ENCODE results near the gene SMC5. TPM values are rescaled to one million over a fixed set of nuclear protein-coding genes. Genes with fewer than 3 reads are reported as not detected.

The SMC5 gene
- total RNA-seq, 1 donor = 28.6 TPM

DNA sequence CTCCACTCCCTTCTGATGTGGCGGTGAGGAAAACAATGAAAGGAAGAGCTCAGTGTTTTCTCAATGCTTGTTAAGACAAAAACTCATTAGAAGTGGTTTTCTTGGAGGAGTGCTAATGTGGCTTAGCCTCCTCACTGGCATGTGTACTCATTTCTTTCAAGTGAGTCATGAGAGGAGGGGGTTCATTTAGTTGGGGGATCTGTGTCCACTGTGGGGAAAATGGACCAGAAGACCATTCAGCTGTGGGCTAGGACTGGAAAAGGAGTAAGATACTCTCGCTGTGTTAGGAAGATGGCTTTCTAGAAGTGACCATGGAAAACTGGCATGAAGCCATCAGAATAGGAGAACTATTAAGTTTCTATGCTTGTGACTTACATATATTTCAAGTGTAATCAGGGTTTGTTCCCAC lies 132.2 kb downstream of the SMC5 start:
- TF ChIP-seq, protein P1, sequence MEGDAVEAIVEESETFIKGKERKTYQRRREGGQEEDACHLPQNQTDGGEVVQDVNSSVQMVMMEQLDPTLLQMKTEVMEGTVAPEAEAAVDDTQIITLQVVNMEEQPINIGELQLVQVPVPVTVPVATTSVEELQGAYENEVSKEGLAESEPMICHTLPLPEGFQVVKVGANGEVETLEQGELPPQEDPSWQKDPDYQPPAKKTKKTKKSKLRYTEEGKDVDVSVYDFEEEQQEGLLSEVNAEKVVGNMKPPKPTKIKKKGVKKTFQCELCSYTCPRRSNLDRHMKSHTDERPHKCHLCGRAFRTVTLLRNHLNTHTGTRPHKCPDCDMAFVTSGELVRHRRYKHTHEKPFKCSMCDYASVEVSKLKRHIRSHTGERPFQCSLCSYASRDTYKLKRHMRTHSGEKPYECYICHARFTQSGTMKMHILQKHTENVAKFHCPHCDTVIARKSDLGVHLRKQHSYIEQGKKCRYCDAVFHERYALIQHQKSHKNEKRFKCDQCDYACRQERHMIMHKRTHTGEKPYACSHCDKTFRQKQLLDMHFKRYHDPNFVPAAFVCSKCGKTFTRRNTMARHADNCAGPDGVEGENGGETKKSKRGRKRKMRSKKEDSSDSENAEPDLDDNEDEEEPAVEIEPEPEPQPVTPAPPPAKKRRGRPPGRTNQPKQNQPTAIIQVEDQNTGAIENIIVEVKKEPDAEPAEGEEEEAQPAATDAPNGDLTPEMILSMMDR (IDR thresholded peaks at IDR 0.05; ENCODE audit: extremely low read depth, low read depth, low read length) = no peak
- Histone ChIP-seq H3K36me3 (ENCODE audit: insufficient read depth, low read length) (peaks cover 10% of the 10 kb centered on the region), H3K27me3 (ENCODE audit: insufficient read depth, low read length) (no peaks in the 10 kb centered on the region), H2AFZ (ENCODE audit: low read length) (no peak overlapping the region), H3K4me1 (ENCODE audit: insufficient read depth, low read length) (peaks cover 13% of the 10 kb centered on the region), H3K9me3 (ENCODE audit: low read depth, low read length) (no peaks in the 10 kb centered on the region), H3K4me2 (ENCODE audit: insufficient read depth, low read length) (peak overlapping the region; percentile 11), H3K79me2 (ENCODE audit: insufficient read depth, low read length) (peaks cover 91% of the 10 kb centered on the region), H3K4me3 (ENCODE audit: insufficient read depth, low read length) (no peak overlapping the region), H3K27ac (ENCODE audit: low read depth, low read length) (no peak overlapping the region), H4K20me1 (ENCODE audit: insufficient read depth, low read length) (peaks cover 91% of the 10 kb centered on the region)
- DNase-seq (ENCODE audit: insufficient read length, low spot score, missing footprints) = no peak

GRCh38 chr9:70392189-70392588 lies 133.4 kb downstream of the SMC5 start:
- Histone ChIP-seq H3K27me3 (ENCODE audit: insufficient read depth, low read length) (no peaks in the 10 kb centered on the region), H3K4me1 (ENCODE audit: insufficient read depth, low read length) (peaks cover 13% of the 10 kb centered on the region), H3K36me3 (ENCODE audit: insufficient read depth, low read length) (peaks cover 4% of the 10 kb centered on the region), H3K4me3 (ENCODE audit: insufficient read depth, low read length) (no peak overlapping the region), H3K27ac (ENCODE audit: low read depth, low read length) (no peak overlapping the region), H4K20me1 (ENCODE audit: insufficient read depth, low read length) (peaks cover 94% of the 10 kb centered on the region), H2AFZ (ENCODE audit: low read length) (no peak overlapping the region), H3K4me2 (ENCODE audit: insufficient read depth, low read length) (no peak overlapping the region), H3K9me3 (ENCODE audit: low read depth, low read length) (no peaks in the 10 kb centered on the region), H3K79me2 (ENCODE audit: insufficient read depth, low read length) (peaks cover 92% of the 10 kb centered on the region)
- peak; percentile 71 for DNase-seq (ENCODE audit: insufficient read length, low spot score, missing footprints)
- TF ChIP-seq, protein P1 (IDR thresholded peaks at IDR 0.05; ENCODE audit: extremely low read depth, low read depth, low read length) = peak; percentile 38

- no peak overlapping the region for H3K4me3 ChIP-seq (ENCODE audit: insufficient read depth, low read length)
- no peak for DNase-seq (ENCODE audit: insufficient read length, low spot score, missing footprints)
- TF ChIP-seq, protein P1 (IDR thresholded peaks at IDR 0.05; ENCODE audit: extremely low read depth, low read depth, low read length) = no peak
- H4K20me1 ChIP-seq (ENCODE audit: insufficient read depth, low read length) = peaks cover 94% of the 10 kb centered on the region
- peak overlapping the region; percentile 17 for H3K27ac ChIP-seq (ENCODE audit: low read depth, low read length)
- H3K4me1 ChIP-seq (ENCODE audit: insufficient read depth, low read length) = peaks cover 13% of the 10 kb centered on the region
- H3K4me2 ChIP-seq (ENCODE audit: insufficient read depth, low read length) = no peak overlapping the region
- H3K27me3 ChIP-seq (ENCODE audit: insufficient read depth, low read length) = no peaks in the 10 kb centered on the region
- no peak overlapping the region for H2AFZ ChIP-seq (ENCODE audit: low read length)
- no peaks in the 10 kb centered on the region for H3K9me3 ChIP-seq (ENCODE audit: low read depth, low read length)
- no peaks in the 10 kb centered on the region for H3K36me3 ChIP-seq (ENCODE audit: insufficient read depth, low read length)
- peaks cover 93% of the 10 kb centered on the region for H3K79me2 ChIP-seq (ENCODE audit: insufficient read depth, low read length)
These were observed 134.1 kb downstream of the SMC5 start for GRCh38 chr9:70392850-70393249.

DNA sequence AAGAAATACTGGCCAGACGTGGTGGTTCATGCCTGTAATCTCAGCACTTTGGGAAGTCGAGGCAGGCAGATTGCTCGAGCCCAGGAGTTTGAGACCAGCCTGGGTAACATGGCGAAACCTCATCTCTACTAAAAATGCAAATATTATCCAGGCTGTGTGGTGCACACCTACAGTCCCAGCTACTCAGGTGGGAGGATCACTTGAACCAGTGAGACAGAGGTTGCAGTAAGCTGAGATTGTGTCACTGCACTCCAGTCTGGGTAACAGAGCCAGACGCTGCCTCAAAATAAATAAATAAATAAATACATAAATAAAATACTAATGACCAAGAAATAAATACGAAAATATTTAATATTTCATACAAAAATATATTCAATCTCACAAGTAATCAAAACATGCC lies 136.9 kb downstream of the SMC5 start:
- peaks cover 93% of the 10 kb centered on the region for H4K20me1 ChIP-seq (ENCODE audit: insufficient read depth, low read length)
- H3K36me3 ChIP-seq (ENCODE audit: insufficient read depth, low read length) = no peaks in the 10 kb centered on the region
- H3K9me3 ChIP-seq (ENCODE audit: low read depth, low read length) = no peaks in the 10 kb centered on the region
- TF ChIP-seq, protein P1 (IDR thresholded peaks at IDR 0.05; ENCODE audit: extremely low read depth, low read depth, low read length) = no peak
- H3K27ac ChIP-seq (ENCODE audit: low read depth, low read length) = no peak overlapping the region
- DNase-seq (ENCODE audit: insufficient read length, low spot score, missing footprints) = no peak
- H3K4me3 ChIP-seq (ENCODE audit: insufficient read depth, low read length) = no peak overlapping the region
- H3K79me2 ChIP-seq (ENCODE audit: insufficient read depth, low read length) = peaks cover 96% of the 10 kb centered on the region
- H3K4me2 ChIP-seq (ENCODE audit: insufficient read depth, low read length) = no peak overlapping the region
- H3K27me3 ChIP-seq (ENCODE audit: insufficient read depth, low read length) = no peaks in the 10 kb centered on the region
- peaks cover 7% of the 10 kb centered on the region for H3K4me1 ChIP-seq (ENCODE audit: insufficient read depth, low read length)
- no peak overlapping the region for H2AFZ ChIP-seq (ENCODE audit: low read length)
